RWPE1 (cell line): ENCODE measurements around the gene MSL2.

ENCODE experiments used
- CTCF ChIA-PET: fragments of 350-600 bp; sonication (Branson Sonifier 250); formaldehyde crosslinking; extraction: SDS; loops from one replicate; lab custom pipeline; 2021; lab: Yijun Ruan, JAX
- POLR2A ChIA-PET: fragments of 400-600 bp; formaldehyde crosslinking; extraction: SDS; loops from one replicate; lab custom pipeline; 2020; ENCODE audit warnings: antibody characterized with exemption; ENCODE audit not compliant: low non-redundant PET; lab: Yijun Ruan, JAX
- DNase-seq: peaks from one replicate; pipeline ENCODE4 v3.0.0; 2012; ENCODE audit warnings: low spot score
- H3K27ac ChIP-seq: fragments of 450-650 bp; 2 replicates; pipeline ENCODE4 v1.5.1; 2017
- TF ChIP-seq, protein P1 (sequence below): fragments of 450-650 bp; conservative IDR thresholded peaks from 2 replicates; pipeline ENCODE4 v1.5.1; 2017; ENCODE audit warnings: low read depth, mild to moderate bottlenecking

MSL2 gene

GRCh38 chr3:136110481-136110880, 85.7 kb downstream of the MSL2 start:
- TF ChIP-seq, protein P1, sequence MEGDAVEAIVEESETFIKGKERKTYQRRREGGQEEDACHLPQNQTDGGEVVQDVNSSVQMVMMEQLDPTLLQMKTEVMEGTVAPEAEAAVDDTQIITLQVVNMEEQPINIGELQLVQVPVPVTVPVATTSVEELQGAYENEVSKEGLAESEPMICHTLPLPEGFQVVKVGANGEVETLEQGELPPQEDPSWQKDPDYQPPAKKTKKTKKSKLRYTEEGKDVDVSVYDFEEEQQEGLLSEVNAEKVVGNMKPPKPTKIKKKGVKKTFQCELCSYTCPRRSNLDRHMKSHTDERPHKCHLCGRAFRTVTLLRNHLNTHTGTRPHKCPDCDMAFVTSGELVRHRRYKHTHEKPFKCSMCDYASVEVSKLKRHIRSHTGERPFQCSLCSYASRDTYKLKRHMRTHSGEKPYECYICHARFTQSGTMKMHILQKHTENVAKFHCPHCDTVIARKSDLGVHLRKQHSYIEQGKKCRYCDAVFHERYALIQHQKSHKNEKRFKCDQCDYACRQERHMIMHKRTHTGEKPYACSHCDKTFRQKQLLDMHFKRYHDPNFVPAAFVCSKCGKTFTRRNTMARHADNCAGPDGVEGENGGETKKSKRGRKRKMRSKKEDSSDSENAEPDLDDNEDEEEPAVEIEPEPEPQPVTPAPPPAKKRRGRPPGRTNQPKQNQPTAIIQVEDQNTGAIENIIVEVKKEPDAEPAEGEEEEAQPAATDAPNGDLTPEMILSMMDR = no peak
- no peak overlapping the region for H3K27ac ChIP-seq
- ChIA-PET POLR2A (no interaction called here), CTCF (no interaction called here)
- no peak for DNase-seq

DNA sequence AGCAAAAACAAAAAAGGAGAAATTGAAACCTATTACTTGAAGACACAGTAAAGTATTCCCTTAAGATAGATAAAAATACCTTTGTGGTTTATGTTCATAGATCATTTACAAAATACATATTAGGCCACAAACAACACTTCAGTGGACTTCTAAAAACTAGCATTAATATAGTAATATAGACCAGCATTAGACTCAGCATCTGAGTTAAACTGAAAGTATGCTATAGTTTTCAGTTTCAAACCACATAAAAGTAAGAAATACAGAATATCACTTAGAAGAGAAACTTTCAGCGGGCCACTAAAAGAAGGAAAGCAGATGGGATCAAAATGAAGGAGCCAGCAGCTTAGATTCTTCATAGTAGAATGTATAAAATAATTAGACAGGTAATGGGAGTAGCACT, 86.6 kb downstream of the MSL2 start:
- DNase-seq = no peak
- ChIA-PET CTCF (interaction anchor here (0.6 kb wide), 1 partner anchor 1583 kb away, joined by 4 read pairs; no protein-coding TSS in a partner anchor), POLR2A (no interaction called here)
- TF ChIP-seq, protein P1 = no peak
- H3K27ac ChIP-seq = no peak overlapping the region

- no peak for DNase-seq
- POLR2A ChIA-PET = no interaction called here
- CTCF ChIA-PET = interaction anchor here (0.6 kb wide), 1 partner anchor 31 kb away, joined by 5 read pairs; no protein-coding TSS in a partner anchor
- TF ChIP-seq, protein P1 = no peak
- H3K27ac ChIP-seq = no peak overlapping the region
Measured at GRCh38 chr3:136106101-136106500, 90.0 kb downstream of the MSL2 start.

DNA sequence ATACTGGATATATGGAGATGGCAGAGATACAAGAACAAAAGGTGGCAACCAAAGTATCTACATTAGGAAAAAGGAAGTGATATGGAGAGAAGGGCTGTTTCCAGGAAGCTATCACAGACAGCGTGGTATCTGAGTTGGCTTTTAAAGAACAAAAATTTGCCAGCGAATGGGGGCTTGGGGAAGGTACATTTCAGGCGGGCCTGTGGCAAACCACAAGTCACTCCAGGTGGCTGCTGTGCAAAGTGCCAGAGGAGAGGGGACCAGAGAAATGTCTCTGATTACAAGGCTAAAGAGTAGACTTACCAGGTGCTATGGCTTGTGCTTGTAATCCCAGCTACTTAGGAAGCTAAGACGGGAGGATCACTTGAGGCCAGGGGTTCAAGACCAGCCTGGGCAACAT, 91.1 kb downstream of the MSL2 start:
- ChIA-PET CTCF (no interaction called here), POLR2A (no interaction called here)
- DNase-seq = no peak
- H3K27ac ChIP-seq = no peak overlapping the region
- TF ChIP-seq, protein P1 = no peak
